Skeletal muscle cell (primary cell): ENCODE results near the gene PLRG1.
"Not testable (repeated sequence)": the region's sequence is repeated elsewhere in the genome, so short reads cannot be mapped to it uniquely, and the experiment has no call there.

Experiments used
- DNase-seq: peaks from one replicate; pipeline ENCODE4 v3.0.0-alpha.2; 2010; ENCODE audit warnings: low read depth
- H3K4me3 ChIP-seq: 2 replicates; pipeline ENCODE4 v1.5.1; 2011; ENCODE audit warnings: low read depth, mild to moderate bottlenecking, control low read depth, low read length, moderate library complexity

PLRG1 gene

DNA sequence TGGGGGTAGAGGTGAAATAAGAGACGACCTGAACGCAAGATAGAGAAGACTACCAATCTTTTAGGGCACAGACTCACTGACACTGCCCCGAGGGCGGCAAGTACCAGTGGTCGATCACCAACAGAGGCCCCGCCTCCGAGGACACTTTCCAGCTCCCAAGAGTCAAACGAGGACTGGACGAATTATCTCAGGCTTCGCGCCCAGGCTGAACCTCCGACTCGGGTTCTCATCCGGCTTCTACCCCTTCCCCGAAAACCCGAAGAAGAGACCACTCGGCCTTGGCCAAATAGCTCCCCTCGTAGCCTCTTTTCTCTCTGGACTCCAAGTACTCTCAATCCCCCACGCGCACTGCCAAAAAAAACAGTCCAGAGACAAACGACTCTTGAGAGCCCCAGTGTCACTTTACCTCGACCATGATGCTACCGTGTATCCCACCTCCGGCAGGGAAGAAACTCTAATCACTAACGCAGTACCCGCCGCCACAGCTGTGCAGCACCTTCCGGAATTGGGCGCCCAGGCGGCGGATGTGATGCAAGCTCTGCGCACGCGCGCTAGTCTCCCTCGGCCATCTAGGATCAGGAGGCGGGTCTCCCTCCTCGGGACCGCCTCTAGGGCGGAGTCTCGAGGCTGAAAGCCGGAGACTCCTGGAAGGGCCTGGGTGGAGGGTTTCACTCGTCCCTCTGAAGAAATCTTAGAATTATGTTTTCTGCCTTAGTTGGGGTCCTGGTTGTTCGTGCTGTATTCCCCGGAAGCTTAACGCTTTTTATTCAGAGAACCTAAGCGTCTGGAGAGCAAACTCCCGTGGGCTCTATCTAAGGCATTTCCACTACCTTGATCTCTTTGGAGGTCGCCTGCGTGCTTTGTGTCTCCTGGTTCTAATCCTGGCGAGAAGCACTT, at the start of gene PLRG1:
PLRG1 (minus strand) TSS at position 507 of the 897 bp plus-strand sequence; CDS start at position 415, 92 bp downstream.
- H3K4me3 ChIP-seq = peak within 1 kb of the TSS; percentile 97
- peak; percentile 79 for DNase-seq

DNA sequence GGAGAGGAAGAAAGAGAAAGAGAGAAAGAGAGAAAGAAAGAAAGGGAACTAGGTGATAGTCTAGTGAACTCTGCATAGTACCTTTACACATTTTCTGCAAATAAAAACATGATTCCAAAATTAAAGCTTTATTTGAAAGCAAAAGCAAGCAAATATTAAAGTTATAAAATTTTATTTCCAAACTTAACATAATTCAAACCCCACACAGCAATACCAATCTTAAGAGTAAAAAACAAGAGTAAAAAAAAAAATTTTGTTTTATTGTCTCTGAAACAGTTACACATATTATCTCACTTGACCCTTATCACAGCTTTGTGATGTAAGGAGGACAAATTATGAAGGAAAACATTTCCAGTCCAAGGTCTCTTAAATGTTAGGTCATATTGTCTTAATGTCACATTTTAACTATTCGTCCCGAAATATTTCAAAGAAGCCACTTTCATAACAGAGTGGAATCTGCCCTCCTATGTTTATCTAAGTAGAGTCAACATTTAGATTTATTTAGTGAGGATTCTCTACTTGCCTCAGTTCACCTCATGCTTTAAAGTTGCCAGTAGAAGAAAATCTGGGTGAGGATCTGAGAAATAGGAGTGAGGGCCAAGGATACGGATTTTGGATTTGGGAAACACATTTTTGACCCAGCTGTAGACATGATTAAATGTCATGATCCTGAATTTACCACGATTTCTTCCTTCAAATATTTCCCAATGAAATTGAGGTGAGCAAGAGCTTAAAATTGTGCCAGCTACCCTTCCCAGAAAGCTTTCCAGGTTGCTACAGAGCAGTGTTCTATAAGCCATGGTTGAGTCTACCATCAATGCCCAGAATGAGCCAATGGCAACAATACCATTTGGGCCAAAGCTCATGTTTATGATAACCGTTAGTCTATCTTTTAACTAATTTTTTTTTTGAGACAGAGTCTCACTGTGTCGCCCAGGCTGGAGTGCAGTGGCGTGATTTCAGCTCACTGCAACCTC, 47.9 kb upstream of the PLRG1 start:
- no peak overlapping the region for H3K4me3 ChIP-seq
- no peak for DNase-seq

DNA sequence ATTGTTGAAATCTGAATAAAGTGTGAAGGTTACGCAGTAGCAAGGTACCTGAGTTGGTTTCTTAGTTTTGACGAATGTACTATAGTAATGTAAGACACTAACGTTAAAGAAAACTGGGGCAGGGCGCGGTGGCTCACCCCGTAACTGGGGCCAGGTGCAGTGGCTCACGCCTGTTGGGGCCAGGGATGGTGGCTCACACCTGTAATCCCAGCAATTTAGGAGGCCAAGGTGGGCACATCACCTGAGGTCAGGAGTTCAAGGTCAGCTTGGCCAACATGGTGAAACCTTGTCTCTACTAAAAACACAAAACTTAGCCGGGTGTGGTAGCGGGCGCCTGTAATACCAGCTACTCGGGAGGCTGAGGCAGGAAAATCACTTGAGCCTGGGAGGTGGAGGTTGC, 47.1 kb upstream of the PLRG1 start:
- DNase-seq, H3K4me3 ChIP-seq: not testable (repeated sequence)

DNA sequence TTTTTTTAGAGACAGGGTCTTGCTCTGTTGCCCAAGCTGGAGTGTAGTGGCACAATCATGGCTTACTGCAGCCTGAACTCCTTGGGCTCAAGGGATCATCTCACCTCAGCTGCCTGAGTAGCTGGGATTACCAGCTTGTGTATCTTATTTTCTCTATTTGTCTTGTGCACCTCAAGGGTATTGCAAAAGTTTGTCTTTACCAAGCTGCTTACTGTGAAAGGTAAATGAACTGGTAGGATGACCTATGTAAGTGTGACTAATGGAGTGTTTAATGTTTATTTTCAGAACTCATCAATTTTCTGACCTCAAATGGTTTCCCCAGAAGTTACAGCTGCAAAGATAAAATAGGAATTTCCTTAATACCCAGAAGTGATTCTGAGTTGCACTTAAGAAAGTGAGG, 45.6 kb upstream of the PLRG1 start:
- H3K4me3 ChIP-seq = no peak overlapping the region
- peak; percentile 4 for DNase-seq

DNA sequence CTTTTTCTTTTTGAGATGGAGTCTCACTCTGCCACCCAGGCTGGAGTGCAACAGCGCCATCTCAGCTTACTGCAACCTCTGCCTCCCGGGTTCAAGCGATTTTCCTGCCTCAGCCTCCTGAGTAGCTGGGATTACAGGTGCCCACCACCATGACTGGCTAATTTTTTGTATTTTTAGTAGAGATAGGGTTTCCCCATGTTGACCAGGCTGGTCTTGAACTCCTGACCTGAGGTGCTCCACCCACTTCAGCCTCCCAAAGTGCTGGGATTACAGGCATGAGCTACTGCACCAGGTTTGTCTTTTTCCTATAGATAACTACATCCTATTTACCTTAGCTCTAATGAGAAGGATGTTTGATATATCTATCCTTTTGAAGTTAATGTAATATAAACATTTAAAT, 44.1 kb upstream of the PLRG1 start:
- DNase-seq, H3K4me3 ChIP-seq: not testable (repeated sequence)

DNA sequence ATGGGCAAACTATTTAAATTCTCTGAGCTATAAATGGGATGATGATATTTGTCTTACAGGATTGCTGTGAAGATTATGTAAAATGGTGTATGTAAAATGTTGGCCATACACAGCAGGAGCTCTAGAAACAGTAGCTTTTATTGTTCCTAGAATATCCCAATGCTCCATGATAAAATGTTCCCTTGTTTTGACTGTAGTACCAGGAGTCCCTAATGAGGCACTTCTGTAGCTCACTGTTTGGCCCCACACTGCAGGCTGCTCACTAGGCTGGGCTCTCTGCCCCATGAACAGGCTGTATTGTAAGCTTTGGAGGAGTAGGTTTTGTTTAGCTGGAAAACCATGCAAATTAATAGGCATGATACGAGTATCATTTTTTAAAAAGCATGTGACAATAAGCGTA, 43.7 kb upstream of the PLRG1 start:
- no peak overlapping the region for H3K4me3 ChIP-seq
- DNase-seq = no peak

DNA sequence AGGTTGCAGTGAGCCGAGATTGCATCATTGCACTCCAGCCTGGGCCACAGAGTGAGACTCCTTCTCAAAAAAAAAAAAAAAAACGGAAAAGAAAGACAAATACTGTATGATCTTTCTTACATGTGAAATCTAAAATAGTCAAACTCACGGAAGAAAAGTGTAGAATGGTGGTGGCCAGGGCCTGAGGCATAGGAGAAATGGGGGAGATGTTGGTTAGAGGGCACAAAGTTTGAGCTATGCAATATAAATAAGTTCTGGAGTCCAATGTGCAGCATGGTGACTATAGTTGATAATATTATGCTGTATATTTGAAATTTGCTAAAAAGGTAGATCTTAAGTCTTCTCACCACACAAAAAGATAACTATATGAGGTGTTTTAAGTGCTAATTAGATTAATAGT, 41.7 kb upstream of the PLRG1 start:
- no peak for DNase-seq
- H3K4me3 ChIP-seq = no peak overlapping the region

DNA sequence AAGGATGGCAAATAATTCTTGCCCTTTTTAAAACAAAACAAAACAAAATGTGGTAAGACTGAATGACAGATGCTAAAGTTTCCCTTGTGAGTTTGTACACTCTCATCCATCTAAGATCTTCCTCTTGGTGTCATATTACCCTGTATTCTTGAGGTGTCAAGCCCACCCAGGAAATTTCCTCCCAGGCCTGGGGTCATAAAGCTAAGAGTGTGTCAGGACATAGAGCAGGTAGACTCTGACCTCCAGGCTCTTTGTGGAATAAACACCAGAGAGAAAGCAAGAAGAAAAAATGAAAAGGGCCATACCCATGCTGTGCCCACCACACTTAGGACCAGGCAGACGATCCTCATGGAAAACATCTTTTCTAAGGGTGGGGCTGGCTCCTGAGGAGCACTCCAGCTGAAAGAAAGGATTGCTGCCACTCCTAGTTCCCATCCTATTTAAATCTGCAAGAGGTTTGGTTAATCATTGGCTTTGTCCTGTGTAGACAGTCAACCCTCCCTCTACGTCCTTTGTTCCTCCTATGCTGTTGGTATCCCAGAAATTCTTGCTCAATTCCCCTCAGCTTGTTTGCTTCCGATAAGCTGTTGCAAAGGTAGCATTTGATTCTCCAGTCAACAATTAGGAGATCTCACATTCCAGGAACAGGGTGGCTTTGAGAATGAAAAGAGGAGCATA, 40.3 kb upstream of the PLRG1 start, which contains the start of gene FGA:
FGA (minus strand) TSS at position 414 of the 678 bp plus-strand sequence; CDS start at position 359, 55 bp downstream.
- no peak for DNase-seq
- H3K4me3 ChIP-seq = no peak within 1 kb of the TSS

DNA sequence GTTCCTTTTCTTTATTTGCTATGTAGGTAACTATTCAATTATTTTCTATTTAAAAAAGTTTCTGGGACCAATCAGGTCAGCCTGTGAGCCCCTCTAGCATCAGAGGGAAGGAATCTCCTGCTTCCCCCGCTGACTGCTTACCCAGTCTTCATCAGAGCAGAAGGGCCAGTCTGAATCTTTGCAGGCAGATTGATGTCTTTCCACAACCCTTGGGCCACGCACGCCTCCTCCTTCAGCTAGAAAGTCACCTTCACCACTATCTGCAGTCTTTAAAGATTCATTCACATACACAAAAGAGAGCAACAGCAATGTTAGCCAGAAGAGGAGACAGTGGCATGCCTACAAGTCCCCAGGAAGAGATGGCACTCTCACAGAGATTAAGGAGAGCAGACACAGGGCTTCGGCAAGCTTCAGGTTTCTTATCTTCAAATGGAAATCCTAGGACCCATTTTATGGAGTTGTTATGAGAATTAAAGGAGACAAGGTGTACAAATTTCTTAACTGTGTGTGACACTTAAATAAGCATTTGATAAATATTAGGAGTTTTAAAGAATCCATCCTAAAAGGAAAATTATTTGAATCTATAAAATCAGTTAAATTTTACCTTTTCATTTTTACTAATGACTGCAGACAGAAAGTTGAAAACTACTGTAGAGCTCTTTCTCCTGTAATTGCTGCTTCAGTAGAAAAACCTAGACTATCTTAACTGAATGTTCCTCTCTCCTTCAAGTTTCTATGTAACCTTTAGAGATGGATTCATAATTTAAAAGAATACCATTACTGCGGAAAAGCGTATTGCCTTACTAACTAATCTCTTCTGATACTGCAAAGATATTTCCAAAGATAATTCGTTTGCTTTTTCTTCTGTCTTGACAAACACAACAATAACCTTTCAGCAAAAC, 39.3 kb upstream of the PLRG1 start:
- no peak overlapping the region for H3K4me3 ChIP-seq
- DNase-seq = no peak

DNA sequence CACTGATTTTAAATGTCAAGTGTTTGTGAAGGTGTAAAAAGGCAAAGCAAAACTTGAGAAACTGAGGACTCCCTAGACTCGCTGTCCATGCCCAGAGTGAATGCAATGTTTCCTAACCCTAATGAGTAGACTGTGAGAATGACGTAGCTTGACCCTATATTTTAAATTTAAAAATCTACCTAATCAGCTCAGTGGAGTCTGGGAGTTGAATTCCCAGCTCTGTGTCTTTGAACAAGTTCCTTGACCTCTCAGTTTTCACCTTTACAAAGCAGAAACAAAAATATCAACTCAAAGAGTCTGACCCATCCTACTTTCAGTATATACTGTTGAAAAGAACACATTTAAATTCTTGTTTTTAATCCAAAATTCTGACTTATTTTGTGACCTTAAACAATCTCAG, 38.0 kb upstream of the PLRG1 start:
- DNase-seq = no peak
- H3K4me3 ChIP-seq = no peak overlapping the region

DNA sequence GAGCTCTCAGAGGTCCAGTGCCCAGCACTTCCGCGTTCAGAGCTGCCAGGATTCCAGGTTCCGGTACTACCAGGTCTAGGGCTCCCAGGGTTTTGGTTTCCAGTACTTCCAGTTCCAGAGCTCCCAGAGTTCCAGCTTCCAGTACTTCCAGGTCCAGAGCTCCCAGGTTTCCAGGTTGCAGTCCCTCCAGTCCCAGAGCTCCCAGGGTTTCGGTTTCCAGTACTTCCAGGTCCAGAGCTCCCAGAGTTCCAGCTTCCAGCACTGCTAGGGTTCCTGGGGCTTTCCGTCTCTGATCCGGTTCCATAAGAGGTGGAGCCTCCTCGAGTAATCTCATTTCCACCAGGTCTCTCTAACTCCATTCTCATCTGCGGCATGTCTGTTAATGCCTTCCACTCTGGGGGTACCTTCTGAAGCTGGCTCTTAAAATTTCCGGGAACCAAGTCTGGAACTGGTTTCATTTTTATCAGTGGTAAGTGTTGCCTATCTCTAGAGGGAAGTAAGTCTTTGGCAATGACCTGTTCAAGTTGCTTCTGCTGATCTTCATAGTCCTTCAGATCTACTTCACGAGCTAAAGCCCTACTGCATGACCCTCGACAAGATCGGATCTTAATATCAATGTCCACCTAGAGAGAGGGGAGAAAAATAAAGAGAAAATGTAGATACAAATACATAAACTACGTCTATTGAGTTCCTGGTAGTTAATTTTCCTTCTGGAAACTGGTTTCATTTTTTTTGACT, 36.3 kb upstream of the PLRG1 start:
- DNase-seq = no peak
- no peak overlapping the region for H3K4me3 ChIP-seq

DNA sequence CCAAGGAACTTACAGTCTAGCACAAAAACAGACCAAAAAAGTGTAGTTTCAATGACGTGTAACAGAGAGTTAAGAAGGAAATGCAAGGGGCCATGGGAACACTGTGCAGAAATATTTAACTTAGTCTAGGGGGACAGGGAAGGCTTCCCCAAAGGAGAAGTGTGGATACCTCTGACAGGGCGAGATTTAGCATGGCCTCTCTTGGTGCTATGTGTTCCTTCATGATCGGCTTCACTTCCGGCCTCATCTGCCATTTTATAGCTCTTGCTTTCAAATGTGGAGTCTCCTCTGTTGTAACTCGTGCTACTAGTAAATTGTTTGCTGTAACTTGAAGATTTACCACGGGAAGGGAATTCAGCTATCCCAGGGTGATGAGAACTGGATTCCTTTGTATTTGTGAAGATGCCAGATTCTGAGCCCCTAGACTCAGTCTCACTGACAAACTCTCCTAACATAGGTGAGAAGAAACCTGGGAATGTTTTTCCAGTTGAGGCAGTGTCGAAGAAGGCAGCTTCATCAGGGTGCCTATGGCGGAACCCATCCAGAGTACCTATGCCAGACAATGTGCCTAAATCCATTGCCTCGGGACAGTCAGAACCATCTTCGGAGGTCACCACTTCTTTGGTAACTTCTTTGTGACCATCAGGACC, 35.3 kb upstream of the PLRG1 start:
- no peak overlapping the region for H3K4me3 ChIP-seq
- no peak for DNase-seq

DNA sequence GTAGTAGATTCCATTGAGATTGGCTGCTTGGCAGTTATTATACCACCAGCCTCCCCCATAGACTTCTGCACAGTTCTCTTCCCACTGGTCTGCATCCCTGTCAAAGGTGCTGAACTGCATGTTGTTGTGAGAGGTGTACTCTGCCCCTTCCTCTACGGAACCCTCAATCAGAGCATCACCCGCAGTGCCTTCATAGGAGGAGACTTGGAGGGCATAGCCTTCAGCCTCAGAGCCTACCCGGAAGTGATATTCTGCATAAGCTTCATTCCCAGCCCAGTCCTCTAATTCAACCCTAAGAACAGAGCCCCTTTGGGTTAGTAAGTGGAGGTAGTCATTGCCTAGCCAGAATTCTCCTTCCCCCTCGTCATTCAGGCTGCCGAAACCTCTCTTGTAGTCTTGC, 34.1 kb upstream of the PLRG1 start:
- no peak overlapping the region for H3K4me3 ChIP-seq
- DNase-seq = no peak

DNA sequence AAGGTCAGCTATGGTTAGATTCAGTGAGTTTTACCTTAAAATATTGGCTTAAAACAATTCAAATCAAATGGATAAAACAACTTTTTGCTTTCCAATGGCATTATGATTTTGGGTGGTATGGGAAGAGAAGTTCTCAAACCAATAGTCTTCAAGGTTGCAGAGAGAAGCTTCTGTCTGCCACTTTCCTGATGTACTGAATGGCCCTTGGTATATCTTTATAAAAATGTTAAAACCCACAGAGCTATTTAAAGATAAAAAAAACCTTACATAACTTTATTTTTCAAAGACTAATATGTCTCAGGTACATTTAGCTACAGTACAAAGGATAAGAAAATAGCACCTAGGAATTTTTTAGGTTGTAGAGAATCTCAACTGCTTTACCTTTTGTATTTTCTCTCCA, 33.5 kb upstream of the PLRG1 start:
- DNase-seq = no peak
- no peak overlapping the region for H3K4me3 ChIP-seq

DNA sequence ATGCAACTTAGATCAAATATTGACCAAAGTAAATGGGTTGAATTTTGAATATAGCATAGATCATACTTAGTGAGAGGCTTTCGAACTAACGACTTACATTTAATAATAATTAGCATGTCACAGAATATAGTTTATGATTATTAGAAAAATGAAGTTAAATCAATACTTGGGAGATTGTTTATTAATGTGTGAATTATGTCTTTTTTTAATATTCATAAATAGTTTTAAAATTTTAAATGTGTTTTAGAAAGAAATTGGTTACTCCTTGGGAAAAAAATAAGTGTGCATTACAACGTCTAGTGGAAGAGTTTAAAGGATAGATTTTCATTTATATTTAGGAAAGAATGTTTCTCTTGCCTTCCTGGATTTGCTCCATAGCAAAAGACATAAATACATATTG, 33.0 kb upstream of the PLRG1 start:
- no peak overlapping the region for H3K4me3 ChIP-seq
- no peak for DNase-seq

DNA sequence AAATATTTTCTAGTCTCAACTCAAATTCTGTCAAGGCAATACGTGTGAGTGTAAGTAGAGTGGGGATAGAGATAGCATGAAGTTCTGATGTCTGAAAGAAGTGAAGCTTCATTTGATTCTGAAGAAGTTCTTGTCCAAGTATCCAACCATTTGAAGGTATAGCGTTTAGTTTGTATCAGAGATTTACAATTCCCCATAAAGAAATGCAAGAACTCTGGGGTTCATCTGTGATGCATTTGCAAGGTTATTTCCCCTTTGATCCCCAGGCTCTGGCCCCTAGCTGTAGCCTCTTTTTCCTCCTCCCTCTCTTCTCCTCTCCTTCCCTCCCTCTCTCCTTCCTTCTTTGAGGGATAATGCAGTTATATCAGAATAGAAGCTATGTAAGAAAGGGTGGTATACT, 32.5 kb upstream of the PLRG1 start:
- H3K4me3 ChIP-seq = no peak overlapping the region
- DNase-seq = no peak

DNA sequence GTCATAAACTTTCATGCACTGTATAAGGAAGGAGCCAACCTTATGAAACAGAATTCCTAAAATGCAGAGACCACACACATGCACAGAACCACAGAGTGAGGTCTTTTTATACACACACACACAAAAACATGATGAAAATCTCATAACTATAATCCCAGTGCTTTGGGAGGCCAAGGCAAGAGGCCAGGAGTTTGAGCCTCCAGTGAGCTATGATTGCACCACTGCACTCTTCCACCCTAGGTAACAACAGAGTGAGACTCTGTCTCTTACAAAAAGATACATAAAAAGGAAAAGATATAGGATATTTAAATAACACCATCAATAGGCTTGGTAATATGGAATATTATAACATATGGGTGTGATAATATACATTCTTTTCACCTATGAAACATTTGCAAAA, 29.7 kb upstream of the PLRG1 start:
- no peak for DNase-seq
- no peak overlapping the region for H3K4me3 ChIP-seq

DNA sequence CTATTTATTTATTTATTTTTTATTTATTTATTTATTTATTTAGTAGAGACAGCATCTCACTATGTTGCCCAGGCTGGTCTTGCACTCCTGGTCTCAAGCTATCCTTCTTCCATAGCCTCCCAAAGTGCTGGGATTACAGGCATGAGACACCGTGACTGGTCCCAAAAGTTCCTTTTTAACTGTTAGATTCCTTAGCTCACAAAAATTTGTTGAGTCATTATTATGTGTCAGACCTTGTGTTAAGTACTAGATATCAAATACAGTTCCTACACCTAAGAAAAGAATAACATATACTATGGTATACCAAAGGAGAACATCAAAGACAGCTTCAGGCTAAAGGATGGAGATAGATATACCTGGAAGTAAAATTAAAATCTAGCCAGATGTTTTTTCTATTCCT, 28.7 kb upstream of the PLRG1 start:
- DNase-seq = no peak
- H3K4me3 ChIP-seq = no peak overlapping the region
